DND-41 (cell line): ENCODE measurements around the gene MRPS10.

Experiments used
- ATAC-seq: fragments of 200-7000 bp; cut with Tn5 transposase; 3 replicates; pipeline ENCODE4 v1.9.1; 2021; ENCODE audit warnings: low read depth; ENCODE audit not compliant: insufficient read depth
- DNase-seq: peaks from one replicate; pipeline ENCODE4 v3.0.0-alpha.2; 2020
- H2AFZ ChIP-seq: 2 replicates; pipeline ENCODE4 v1.6.0; 2012; ENCODE audit warnings: low read depth, low read length
- H3K27ac ChIP-seq: 2 replicates; pipeline ENCODE4 v1.5.1; 2012; ENCODE audit warnings: low read length, inconsistent platforms
- H3K27me3 ChIP-seq: fragments of 200-600 bp; sonication (generic); 2 replicates; pipeline ENCODE4 v1.6.0; 2012; ENCODE audit warnings: low read length, mild to moderate bottlenecking, inconsistent platforms; ENCODE audit not compliant: insufficient read depth, poor library complexity
- H3K36me3 ChIP-seq: 2 replicates; pipeline ENCODE4 v1.5.1; 2012; ENCODE audit warnings: low read length, inconsistent platforms; ENCODE audit not compliant: insufficient read depth
- H3K4me1 ChIP-seq: 2 replicates; pipeline ENCODE4 v1.5.1; 2012; ENCODE audit warnings: mild to moderate bottlenecking, low read length; ENCODE audit not compliant: insufficient read depth
- H3K4me2 ChIP-seq: 2 replicates; pipeline ENCODE4 v1.6.0; 2012; ENCODE audit warnings: mild to moderate bottlenecking, moderate library complexity, low read length, inconsistent platforms; ENCODE audit not compliant: insufficient read depth
- H3K4me3 ChIP-seq, 2 experiments: fragments of 200-600 bp in 1 of 2; shearing (Covaris generic) in 1 of 2; 2 replicates each; pipeline ENCODE4 v1.5.1; 2012 to 2016; ENCODE audit warnings: inconsistent platforms in 2 of 2, low read length in 2 of 2, mild to moderate bottlenecking in 2 of 2, low read depth in 1 of 2, moderate library complexity in 1 of 2
- H3K79me2 ChIP-seq: 2 replicates; pipeline ENCODE4 v1.6.0; 2012; ENCODE audit warnings: low read length, inconsistent platforms; ENCODE audit not compliant: insufficient read depth
- H3K9ac ChIP-seq: 2 replicates; pipeline ENCODE4 v1.6.0; 2012; ENCODE audit warnings: low read depth, mild to moderate bottlenecking, inconsistent platforms, low read length, moderate library complexity
- H3K9me3 ChIP-seq: 2 replicates; pipeline ENCODE4 v1.5.1; 2012; ENCODE audit warnings: low read length, moderate library complexity, mild to moderate bottlenecking, inconsistent platforms; ENCODE audit not compliant: insufficient read depth, severe bottlenecking
- H4K20me1 ChIP-seq: 2 replicates; pipeline ENCODE4 v1.6.0; 2012; ENCODE audit warnings: low read length; ENCODE audit not compliant: insufficient read depth
- CTCF ChIP-seq: IDR thresholded peaks from 2 replicates; pipeline ENCODE4 v1.5.1; 2012; ENCODE audit warnings: borderline replicate concordance, low read length, moderate library complexity, mild to moderate bottlenecking; ENCODE audit not compliant: poor library complexity, severe bottlenecking; ENCODE audit errors: extremely low read depth
- EZH2 ChIP-seq: IDR thresholded peaks from 3 replicates; pipeline ENCODE4 v1.6.1; 2012; ENCODE audit warnings: borderline replicate concordance, low read depth, mild to moderate bottlenecking, moderate library complexity, low read length, inconsistent platforms; ENCODE audit not compliant: severe bottlenecking

Gene MRPS10

GRCh38 chr6:42236682-42237473 is 19.2 kb upstream of the MRPS10 start:
- H3K4me3 ChIP-seq = no peak overlapping the region
- H3K79me2 ChIP-seq = no peaks in the 10 kb centered on the region
- TF ChIP-seq EZH2 = no peak
- TF ChIP-seq CTCF = no peak
- H3K9me3 ChIP-seq = no peaks in the 10 kb centered on the region
- no peak overlapping the region for H2AFZ ChIP-seq
- ATAC-seq (no peak), DNase-seq (no peak)
- H3K4me2 ChIP-seq = no peak overlapping the region
- H3K27ac ChIP-seq = no peak overlapping the region
- no peak overlapping the region for H3K9ac ChIP-seq
- H4K20me1 ChIP-seq = no peaks in the 10 kb centered on the region
- no peaks in the 10 kb centered on the region for H3K27me3 ChIP-seq
- no peaks in the 10 kb centered on the region for H3K4me1 ChIP-seq
- peaks cover 16% of the 10 kb centered on the region for H3K36me3 ChIP-seq

GRCh38 chr6:42236030-42236429 is 18.4 kb upstream of the MRPS10 start:
- Histone ChIP-seq H3K4me2 (no peak overlapping the region), H3K36me3 (peaks cover 16% of the 10 kb centered on the region), H2AFZ (no peak overlapping the region), H3K9ac (no peak overlapping the region), H3K79me2 (no peaks in the 10 kb centered on the region), H3K27ac (no peak overlapping the region), H3K9me3 (no peaks in the 10 kb centered on the region), H3K27me3 (no peaks in the 10 kb centered on the region), H3K4me3 (no peak overlapping the region), H3K4me1 (no peaks in the 10 kb centered on the region), H4K20me1 (no peaks in the 10 kb centered on the region)
- DNase-seq (no peak), ATAC-seq (no peak)
- TF ChIP-seq EZH2 (no peak), CTCF (no peak)

GRCh38 chr6:42232035-42232434 is 14.4 kb upstream of the MRPS10 start:
- H3K79me2 ChIP-seq = no peaks in the 10 kb centered on the region
- TF ChIP-seq CTCF = no peak
- no peak overlapping the region for H3K4me2 ChIP-seq
- no peaks in the 10 kb centered on the region for H3K9me3 ChIP-seq
- H3K4me1 ChIP-seq = no peaks in the 10 kb centered on the region
- ATAC-seq (no peak), DNase-seq (no peak)
- H2AFZ ChIP-seq = no peak overlapping the region
- H3K9ac ChIP-seq = no peak overlapping the region
- H3K27me3 ChIP-seq = no peaks in the 10 kb centered on the region
- H3K27ac ChIP-seq = no peak overlapping the region
- H4K20me1 ChIP-seq = no peaks in the 10 kb centered on the region
- no peak overlapping the region for H3K4me3 ChIP-seq
- H3K36me3 ChIP-seq = peaks cover 9% of the 10 kb centered on the region
